HAP-1 (cell line): ENCODE results near the gene WDFY3.
A peak's percentile ranks its signal among the peaks of the same experiment; 100 is the strongest.

Experiments
- DNase-seq, 2 experiments: peaks; one replicate each; pipeline ENCODE4 v3.0.0-alpha.2; 2016 to 2020; ENCODE audit warnings: low spot score in 2 of 2
- H3K27me3 ChIP-seq: fragments of 250-450 bp; sonication (Bioruptor Pico); 2 replicates; pipeline ENCODE4 v1.5.1; 2020; ENCODE audit warnings: low read depth, mild to moderate bottlenecking, moderate library complexity
- H3K36me3 ChIP-seq: fragments of 250-450 bp; sonication (Bioruptor Pico); replicated peaks from 2 replicates; pipeline ENCODE4 v1.5.1; 2020; ENCODE audit warnings: mild to moderate bottlenecking
- H3K4me1 ChIP-seq: fragments of 250-450 bp; sonication (Bioruptor Pico); 2 replicates; pipeline ENCODE4 v1.5.1; 2020; ENCODE audit warnings: mild to moderate bottlenecking
- H3K4me3 ChIP-seq: fragments of 250-450 bp; sonication (Bioruptor Pico); 2 replicates; pipeline ENCODE4 v1.5.1; 2020; ENCODE audit warnings: mild to moderate bottlenecking, moderate library complexity
- H3K9me3 ChIP-seq: fragments of 250-450 bp; sonication (Bioruptor Pico); 2 replicates; pipeline ENCODE4 v1.5.1; 2020; ENCODE audit warnings: mild to moderate bottlenecking, moderate library complexity
- in situ Hi-C: fragments of 300-500 bp; cut with MboI; formaldehyde crosslinking; loops from 3 replicates; pipeline ENCODE4 v1.14.3; 2020; ENCODE audit warnings: low sequenced_read_pairs, inconsistent platforms, mixed read lengths

Gene WDFY3

GRCh38 chr4:84936123-84936522, 30.4 kb downstream of the WDFY3 start:
- Histone ChIP-seq H3K27me3 (no peaks in the 10 kb centered on the region), H3K4me3 (no peak overlapping the region), H3K9me3 (no peaks in the 10 kb centered on the region), H3K4me1 (peaks cover 27% of the 10 kb centered on the region), H3K36me3 (no peaks in the 10 kb centered on the region; the same call in 1 of the 2 replicates)
- DNase-seq, result no peak
- in situ Hi-C loops, result no loop called here

- Histone ChIP-seq H3K9me3 (no peaks in the 10 kb centered on the region), H3K4me3 (no peak overlapping the region), H3K4me1 (peaks cover 21% of the 10 kb centered on the region), H3K27me3 (no peaks in the 10 kb centered on the region), H3K36me3 (peaks cover 4% of the 10 kb centered on the region; the same call in 1 of the 2 replicates)
- in situ Hi-C loops, result no loop called here
- DNase-seq, result no peak
Measured at GRCh38 chr4:84932462-84932861, 34.0 kb downstream of the WDFY3 start.

DNA sequence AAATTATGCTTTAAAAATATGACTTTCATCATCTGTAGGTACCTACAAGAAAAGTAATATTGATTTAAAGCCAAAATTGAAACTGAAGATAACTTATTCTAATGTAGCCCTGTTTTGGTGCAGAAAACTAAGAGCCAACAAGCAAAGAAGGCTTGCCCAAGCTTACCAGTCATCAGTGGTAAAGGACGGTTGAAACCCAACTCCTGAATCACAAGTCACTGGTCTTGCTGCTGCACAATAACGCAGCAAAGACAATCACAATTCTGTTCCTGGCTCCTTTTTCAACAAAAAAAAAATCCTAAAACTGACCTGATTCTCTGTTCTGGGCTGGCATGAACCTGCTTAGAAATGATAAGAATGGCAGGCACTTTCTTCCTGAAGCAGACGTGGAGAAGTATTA, 34.5 kb downstream of the WDFY3 start:
- H3K9me3 ChIP-seq, result no peaks in the 10 kb centered on the region
- no peaks in the 10 kb centered on the region for H3K27me3 ChIP-seq
- H3K36me3 ChIP-seq, result peaks cover 4% of the 10 kb centered on the region; the same call in 1 of the 2 replicates
- DNase-seq, result no peak
- H3K4me1 ChIP-seq, result peaks cover 21% of the 10 kb centered on the region
- in situ Hi-C loops, result no loop called here
- H3K4me3 ChIP-seq, result no peak overlapping the region

- in situ Hi-C loops, result no loop called here
- no peak for DNase-seq
- Histone ChIP-seq H3K27me3 (no peaks in the 10 kb centered on the region), H3K4me3 (no peak overlapping the region), H3K9me3 (no peaks in the 10 kb centered on the region), H3K36me3 (peaks cover 4% of the 10 kb centered on the region; the same call in 1 of the 2 replicates), H3K4me1 (peaks cover 21% of the 10 kb centered on the region)
Measured at GRCh38 chr4:84931274-84931673, 35.2 kb downstream of the WDFY3 start.

GRCh38 chr4:84928089-84928488, 38.4 kb downstream of the WDFY3 start:
- Histone ChIP-seq H3K9me3 (no peaks in the 10 kb centered on the region), H3K27me3 (no peaks in the 10 kb centered on the region), H3K4me1 (peaks cover 22% of the 10 kb centered on the region), H3K4me3 (no peak overlapping the region), H3K36me3 (peaks cover 4% of the 10 kb centered on the region; the same call in 1 of the 2 replicates)
- DNase-seq, result no peak
- in situ Hi-C loops, result no loop called here

DNA sequence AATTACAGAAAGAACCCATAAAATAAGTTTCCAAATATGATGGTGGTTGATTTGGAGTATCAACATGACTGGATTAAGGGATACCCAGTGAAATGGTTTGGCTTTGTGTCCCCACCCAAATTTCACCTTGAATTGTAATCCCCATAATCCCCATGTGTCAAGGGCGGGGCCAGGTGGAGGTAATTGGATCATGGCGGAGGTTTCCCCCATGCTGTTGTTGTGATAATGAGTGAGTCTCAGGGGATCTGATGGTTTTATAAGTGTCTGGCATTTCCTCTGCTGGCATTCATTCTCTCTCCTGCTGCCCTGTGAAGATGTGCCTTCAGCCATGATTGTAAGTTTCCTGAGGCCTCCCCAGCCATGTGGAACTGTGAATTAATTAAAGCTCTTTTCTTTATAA, 39.1 kb downstream of the WDFY3 start:
- H3K4me3 ChIP-seq, result no peak overlapping the region
- H3K36me3 ChIP-seq, result peaks cover 4% of the 10 kb centered on the region; the same call in 1 of the 2 replicates
- H3K27me3 ChIP-seq, result no peaks in the 10 kb centered on the region
- no peaks in the 10 kb centered on the region for H3K9me3 ChIP-seq
- peaks cover 15% of the 10 kb centered on the region for H3K4me1 ChIP-seq
- DNase-seq, result peak in 1 of 2 experiments; percentile 9
- in situ Hi-C loops, result no loop called here

- H3K27me3 ChIP-seq, result no peaks in the 10 kb centered on the region
- DNase-seq, result no peak
- H3K4me3 ChIP-seq, result no peak overlapping the region
- in situ Hi-C loops, result no loop called here
- no peaks in the 10 kb centered on the region for H3K9me3 ChIP-seq
- H3K36me3 ChIP-seq, result peaks cover 4% of the 10 kb centered on the region; the same call in 1 of the 2 replicates
- peaks cover 5% of the 10 kb centered on the region; the same call in 1 of the 2 replicates for H3K4me1 ChIP-seq
Measured at GRCh38 chr4:84925558-84925957, 40.9 kb downstream of the WDFY3 start.

DNA sequence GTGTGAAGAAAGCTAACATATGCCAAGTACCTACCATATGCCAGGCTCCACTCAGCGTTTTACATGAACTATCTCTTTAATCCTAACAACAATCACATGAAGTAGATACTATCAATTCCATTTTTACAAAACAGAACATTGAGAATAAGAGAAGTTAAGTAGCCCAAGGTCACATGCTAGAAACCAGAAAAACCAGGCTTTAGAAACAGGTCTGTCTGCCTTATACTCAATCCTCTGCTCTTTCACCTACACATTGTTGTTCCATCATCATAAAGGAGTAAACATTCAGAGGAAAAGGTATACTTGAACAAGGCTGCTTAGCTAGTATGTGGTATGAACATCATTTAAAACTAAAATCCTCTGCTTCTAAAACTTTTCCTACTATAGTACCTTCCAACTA, 42.1 kb downstream of the WDFY3 start:
- Histone ChIP-seq H3K4me3 (no peak overlapping the region), H3K9me3 (no peaks in the 10 kb centered on the region), H3K36me3 (peaks cover 4% of the 10 kb centered on the region; the same call in 1 of the 2 replicates), H3K4me1 (peaks cover 5% of the 10 kb centered on the region; the same call in 1 of the 2 replicates), H3K27me3 (no peaks in the 10 kb centered on the region)
- in situ Hi-C loops, result no loop called here
- DNase-seq, result no peak

GRCh38 chr4:84920617-84921016, 45.9 kb downstream of the WDFY3 start:
- Histone ChIP-seq H3K27me3 (no peaks in the 10 kb centered on the region), H3K4me1 (peaks cover 6% of the 10 kb centered on the region), H3K36me3 (peaks cover 3% of the 10 kb centered on the region; the same call in 1 of the 2 replicates), H3K4me3 (no peak overlapping the region), H3K9me3 (no peaks in the 10 kb centered on the region)
- no peak for DNase-seq
- in situ Hi-C loops, result no loop called here

DNA sequence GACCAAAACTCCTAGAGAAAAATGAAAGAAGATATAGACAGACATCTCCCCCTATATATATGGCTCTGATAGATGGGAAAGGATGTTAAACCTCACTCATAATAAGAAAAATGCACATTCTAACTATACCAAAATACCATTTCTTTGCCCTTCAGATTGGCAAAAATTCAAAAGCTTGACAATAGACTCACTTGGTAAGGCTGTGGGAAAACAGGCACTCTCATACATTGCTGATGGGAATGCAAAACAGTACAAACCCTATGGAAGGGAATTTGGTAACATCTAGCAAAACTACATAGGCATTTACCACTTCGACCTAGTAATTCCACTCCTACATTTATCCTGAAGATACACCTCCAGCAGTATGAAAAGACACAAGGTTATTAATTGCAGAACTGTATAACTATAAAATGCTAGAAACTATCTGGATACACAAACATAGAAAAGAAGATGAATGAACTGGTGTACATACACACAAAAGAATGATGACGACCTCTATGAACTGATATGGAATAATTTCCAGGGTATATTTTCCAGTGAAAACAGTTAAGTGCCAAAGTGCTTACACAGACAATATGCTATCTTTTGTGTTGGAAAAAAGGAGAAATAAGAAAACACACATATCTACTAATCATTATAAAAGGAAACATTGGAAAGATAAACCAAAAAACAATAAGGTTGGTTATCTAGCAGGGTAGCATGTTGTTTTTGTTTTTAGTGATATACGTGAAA, 48.5 kb downstream of the WDFY3 start:
- in situ Hi-C loops, result no loop called here
- no peak for DNase-seq
- no peak overlapping the region for H3K4me3 ChIP-seq
- H3K9me3 ChIP-seq, result no peaks in the 10 kb centered on the region
- no peaks in the 10 kb centered on the region for H3K27me3 ChIP-seq
- H3K36me3 ChIP-seq, result peaks cover 3% of the 10 kb centered on the region; the same call in 1 of the 2 replicates
- peaks cover 3% of the 10 kb centered on the region for H3K4me1 ChIP-seq

DNA sequence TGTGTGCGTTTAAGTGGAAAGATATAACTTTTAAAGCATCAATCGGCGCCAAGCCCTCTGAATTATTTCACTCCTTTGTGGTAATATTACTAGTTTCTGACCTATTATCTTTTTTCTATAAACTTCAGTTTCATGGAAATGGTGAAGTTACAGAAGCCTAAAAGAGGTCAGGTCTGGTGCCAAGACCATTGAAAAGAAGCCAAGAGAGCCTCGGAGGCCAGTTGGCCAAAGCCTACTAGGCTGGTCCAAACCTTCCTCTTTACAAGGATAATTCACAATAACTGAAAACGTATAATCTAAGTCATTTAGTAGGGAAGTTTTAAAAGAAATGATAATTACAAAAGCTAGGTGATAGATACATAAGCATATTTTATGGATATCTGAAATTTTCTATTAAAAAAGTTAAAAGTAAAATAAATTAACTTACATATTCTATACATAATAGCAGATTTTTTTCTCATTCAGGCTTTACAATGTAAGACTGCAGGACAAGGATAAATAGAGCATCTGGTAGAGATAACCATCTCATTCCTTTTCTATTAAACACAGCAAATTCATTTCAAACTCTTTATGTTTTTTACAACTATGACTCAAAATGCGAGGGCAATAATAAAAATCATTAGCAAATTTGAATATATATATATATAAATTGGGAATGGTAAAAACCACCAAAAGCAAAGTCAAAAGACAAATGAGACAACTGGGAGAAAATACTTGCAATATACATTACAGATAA, 49.2 kb downstream of the WDFY3 start:
- Histone ChIP-seq H3K9me3 (no peaks in the 10 kb centered on the region), H3K4me3 (no peak overlapping the region), H3K27me3 (no peaks in the 10 kb centered on the region), H3K4me1 (peaks cover 3% of the 10 kb centered on the region), H3K36me3 (peaks cover 3% of the 10 kb centered on the region; the same call in 1 of the 2 replicates)
- in situ Hi-C loops, result no loop called here
- DNase-seq, result no peak

- Histone ChIP-seq H3K27me3 (no peaks in the 10 kb centered on the region), H3K4me1 (peaks cover 3% of the 10 kb centered on the region), H3K4me3 (no peak overlapping the region), H3K9me3 (no peaks in the 10 kb centered on the region), H3K36me3 (peaks cover 3% of the 10 kb centered on the region; the same call in 1 of the 2 replicates)
- DNase-seq, result no peak
- in situ Hi-C loops, result no loop called here
Measured at GRCh38 chr4:84916227-84916626, 50.3 kb downstream of the WDFY3 start.

- Histone ChIP-seq H3K4me1 (peaks cover 3% of the 10 kb centered on the region), H3K9me3 (no peaks in the 10 kb centered on the region), H3K4me3 (no peak overlapping the region), H3K27me3 (no peaks in the 10 kb centered on the region), H3K36me3 (peaks cover 3% of the 10 kb centered on the region; the same call in 1 of the 2 replicates)
- in situ Hi-C loops, result no loop called here
- no peak for DNase-seq
Measured at GRCh38 chr4:84915396-84915780, 51.1 kb downstream of the WDFY3 start.
